ENCODE results near the gene MSI2.

The MSI2 gene

GRCh38 chr17:57443781-57444180 is 187.5 kb downstream of the MSI2 start:
- no peaks in the 10 kb centered on the region for H3K27me3 Mint-ChIP-seq
- ATAC-seq (ENCODE audit: low read depth), result no peak

GRCh38 chr17:57444682-57445450 is 188.5 kb downstream of the MSI2 start:
- Mint-ChIP-seq H3K9me3 (no peaks in the 10 kb centered on the region), H3K36me3 (peaks cover 2% of the 10 kb centered on the region), H3K4me3 (no peak overlapping the region), H3K4me1 (peaks cover 48% of the 10 kb centered on the region), H3K27me3 (no peaks in the 10 kb centered on the region), H3K27ac (no peak overlapping the region)
- ATAC-seq (ENCODE audit: low read depth) (no peak), DNase-seq (ENCODE audit: low spot score in 2 of 2) (no peak)

More at GRCh38 chr17:57443781-57444180, 187.5 kb downstream of the MSI2 start:
- peaks cover 2% of the 10 kb centered on the region for H3K36me3 Mint-ChIP-seq
- DNase-seq (ENCODE audit: low spot score in 2 of 2), result no peak
- H3K27ac Mint-ChIP-seq, result no peak overlapping the region
- no peak overlapping the region for H3K4me3 Mint-ChIP-seq
- H3K4me1 Mint-ChIP-seq, result peaks cover 53% of the 10 kb centered on the region
- no peaks in the 10 kb centered on the region for H3K9me3 Mint-ChIP-seq

- ATAC-seq (ENCODE audit: low read depth), result no peak
- DNase-seq (ENCODE audit: low spot score in 2 of 2), result no peak
- Mint-ChIP-seq H3K36me3 (peaks cover 4% of the 10 kb centered on the region), H3K4me3 (no peak overlapping the region), H3K27ac (no peak overlapping the region), H3K9me3 (no peaks in the 10 kb centered on the region), H3K4me1 (peaks cover 40% of the 10 kb centered on the region), H3K27me3 (no peaks in the 10 kb centered on the region)
These were observed 189.6 kb downstream of the MSI2 start for GRCh38 chr17:57445772-57446472.

- Mint-ChIP-seq H3K27me3 (no peaks in the 10 kb centered on the region), H3K4me3 (no peak overlapping the region), H3K4me1 (peaks cover 33% of the 10 kb centered on the region), H3K27ac (no peak overlapping the region), H3K9me3 (no peaks in the 10 kb centered on the region), H3K36me3 (peaks cover 9% of the 10 kb centered on the region)
- ATAC-seq (ENCODE audit: low read depth) (peak; percentile 44), DNase-seq (ENCODE audit: low spot score in 2 of 2) (no peak)
These were observed 191.2 kb downstream of the MSI2 start for GRCh38 chr17:57447357-57447989.

- DNase-seq (ENCODE audit: low spot score in 2 of 2) (no peak), ATAC-seq (ENCODE audit: low read depth) (no peak)
- H3K27ac Mint-ChIP-seq, result no peak overlapping the region
- no peak overlapping the region for H3K4me3 Mint-ChIP-seq
- no peaks in the 10 kb centered on the region for H3K9me3 Mint-ChIP-seq
- H3K27me3 Mint-ChIP-seq, result no peaks in the 10 kb centered on the region
- peaks cover 32% of the 10 kb centered on the region for H3K4me1 Mint-ChIP-seq
- H3K36me3 Mint-ChIP-seq, result peaks cover 11% of the 10 kb centered on the region
These were observed 191.9 kb downstream of the MSI2 start for GRCh38 chr17:57447990-57448758.

GRCh38 chr17:57448759-57449283 is 192.5 kb downstream of the MSI2 start:
- peaks cover 31% of the 10 kb centered on the region for H3K4me1 Mint-ChIP-seq

GRCh38 chr17:57451191-57451590 is 194.9 kb downstream of the MSI2 start:
- no peak overlapping the region for H3K4me3 Mint-ChIP-seq
- H3K27ac Mint-ChIP-seq, result no peak overlapping the region
- H3K4me1 Mint-ChIP-seq, result peaks cover 42% of the 10 kb centered on the region

More at GRCh38 chr17:57448759-57449283, 192.5 kb downstream of the MSI2 start:
- H3K27me3 Mint-ChIP-seq, result no peaks in the 10 kb centered on the region
- no peak overlapping the region for H3K4me3 Mint-ChIP-seq
- no peaks in the 10 kb centered on the region for H3K9me3 Mint-ChIP-seq
- DNase-seq (ENCODE audit: low spot score in 2 of 2), result no peak
- no peak overlapping the region for H3K27ac Mint-ChIP-seq
- no peak for ATAC-seq (ENCODE audit: low read depth)
- H3K36me3 Mint-ChIP-seq, result peaks cover 11% of the 10 kb centered on the region

GRCh38 chr17:57451643-57452042 is 195.3 kb downstream of the MSI2 start:
- H3K9me3 Mint-ChIP-seq, result no peaks in the 10 kb centered on the region
- no peaks in the 10 kb centered on the region for H3K27me3 Mint-ChIP-seq
- ATAC-seq (ENCODE audit: low read depth), result no peak
- H3K4me1 Mint-ChIP-seq, result peaks cover 41% of the 10 kb centered on the region
- no peak overlapping the region for H3K4me3 Mint-ChIP-seq
- H3K27ac Mint-ChIP-seq, result no peak overlapping the region
- peaks cover 21% of the 10 kb centered on the region for H3K36me3 Mint-ChIP-seq
- DNase-seq (ENCODE audit: low spot score in 2 of 2), result no peak

More at GRCh38 chr17:57451191-57451590, 194.9 kb downstream of the MSI2 start:
- ATAC-seq (ENCODE audit: low read depth) (no peak), DNase-seq (ENCODE audit: low spot score in 2 of 2) (no peak)
- Mint-ChIP-seq H3K27me3 (no peaks in the 10 kb centered on the region), H3K9me3 (no peaks in the 10 kb centered on the region), H3K36me3 (peaks cover 20% of the 10 kb centered on the region)

- H3K4me1 Mint-ChIP-seq, result peaks cover 35% of the 10 kb centered on the region
- H3K36me3 Mint-ChIP-seq, result peaks cover 23% of the 10 kb centered on the region
- ATAC-seq (ENCODE audit: low read depth), result no peak
- no peaks in the 10 kb centered on the region for H3K27me3 Mint-ChIP-seq
- no peak overlapping the region for H3K27ac Mint-ChIP-seq
- no peaks in the 10 kb centered on the region for H3K9me3 Mint-ChIP-seq
- no peak for DNase-seq (ENCODE audit: low spot score in 2 of 2)
- H3K4me3 Mint-ChIP-seq, result no peak overlapping the region
These were observed 197.6 kb downstream of the MSI2 start for GRCh38 chr17:57453841-57454425.

- peaks cover 38% of the 10 kb centered on the region for H3K4me1 Mint-ChIP-seq
- H3K27me3 Mint-ChIP-seq, result no peaks in the 10 kb centered on the region
- peak overlapping the region; percentile 37 for H3K4me3 Mint-ChIP-seq
- H3K36me3 Mint-ChIP-seq, result peaks cover 23% of the 10 kb centered on the region
- ATAC-seq (ENCODE audit: low read depth) (no peak), DNase-seq (ENCODE audit: low spot score in 2 of 2) (no peak)
- H3K9me3 Mint-ChIP-seq, result no peaks in the 10 kb centered on the region
- no peak overlapping the region for H3K27ac Mint-ChIP-seq
These were observed 198.4 kb downstream of the MSI2 start for GRCh38 chr17:57454729-57455062.

- Mint-ChIP-seq H3K27me3 (no peaks in the 10 kb centered on the region), H3K9me3 (no peaks in the 10 kb centered on the region), H3K27ac (peak overlapping the region; percentile 35), H3K4me1 (peaks cover 41% of the 10 kb centered on the region), H3K36me3 (peaks cover 23% of the 10 kb centered on the region), H3K4me3 (no peak overlapping the region)
- ATAC-seq (ENCODE audit: low read depth) (peak; percentile 69), DNase-seq (ENCODE audit: low spot score in 2 of 2) (no peak)
These were observed 199.0 kb downstream of the MSI2 start for GRCh38 chr17:57455063-57455914.

- ATAC-seq (ENCODE audit: low read depth) (no peak), DNase-seq (ENCODE audit: low spot score in 2 of 2) (no peak)
- Mint-ChIP-seq H3K4me1 (peaks cover 49% of the 10 kb centered on the region), H3K27me3 (no peaks in the 10 kb centered on the region), H3K4me3 (no peak overlapping the region), H3K27ac (no peak overlapping the region), H3K9me3 (no peaks in the 10 kb centered on the region), H3K36me3 (peaks cover 19% of the 10 kb centered on the region)
These were observed 200.3 kb downstream of the MSI2 start for GRCh38 chr17:57456622-57457021.

GRCh38 chr17:57457188-57457587 is 200.9 kb downstream of the MSI2 start:
- H3K4me3 Mint-ChIP-seq, result no peak overlapping the region
- no peak overlapping the region for H3K27ac Mint-ChIP-seq
- no peaks in the 10 kb centered on the region for H3K9me3 Mint-ChIP-seq
- H3K36me3 Mint-ChIP-seq, result peaks cover 16% of the 10 kb centered on the region
- DNase-seq (ENCODE audit: low spot score in 2 of 2) (no peak), ATAC-seq (ENCODE audit: low read depth) (no peak)
- peaks cover 55% of the 10 kb centered on the region for H3K4me1 Mint-ChIP-seq
- no peaks in the 10 kb centered on the region for H3K27me3 Mint-ChIP-seq

All from memory B cell (primary cell).